ENCODE data around the gene ARL6. TPM values are rescaled to one million over a fixed set of nuclear protein-coding genes. Genes with fewer than 3 reads are reported as not detected.
A peak's percentile ranks its signal among the peaks of the same experiment; 100 is the strongest.

ARL6 gene
- total RNA-seq, 1 experiment from 2014 or later = 33.7 TPM

DNA sequence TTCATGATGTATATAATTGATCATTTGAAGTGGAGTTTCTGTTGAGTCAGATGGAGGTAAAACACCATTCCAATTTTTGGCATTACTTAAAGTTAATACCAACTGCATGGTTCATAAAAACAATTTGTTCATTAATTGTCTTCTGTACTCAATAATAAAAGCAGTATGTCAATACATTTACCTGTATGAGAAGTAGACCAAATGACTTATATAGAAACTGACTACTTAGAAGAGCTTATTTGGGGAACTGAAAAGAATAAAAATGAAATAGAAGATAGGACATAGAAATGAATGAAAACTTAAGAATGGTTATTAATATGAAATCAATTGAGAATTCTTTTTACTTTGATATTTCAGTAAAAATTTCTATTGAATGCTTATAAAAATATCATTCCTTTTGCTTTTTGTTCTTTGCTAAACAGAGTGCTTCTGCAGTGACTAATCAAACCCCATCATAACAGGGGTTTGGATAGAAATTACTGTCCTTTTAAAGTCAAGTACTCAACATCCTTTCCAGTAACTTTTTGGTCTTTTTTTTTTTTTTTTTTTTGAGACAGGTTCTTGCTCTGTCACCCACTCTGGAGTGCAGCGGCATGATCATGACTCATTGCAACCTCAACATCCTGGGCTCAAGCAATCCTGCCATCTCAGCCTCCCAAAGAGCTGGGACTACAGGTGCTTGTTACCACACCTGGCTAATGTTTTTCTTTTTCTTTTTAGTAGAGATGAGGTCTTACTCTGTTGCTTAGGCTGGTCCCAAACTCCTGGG, 50.8 kb downstream of the ARL6 start:
- H3K36me3 ChIP-seq (ENCODE audit: insufficient read depth, low read length) = no peaks in the 10 kb centered on the region
- no peaks in the 10 kb centered on the region for H3K9me2 ChIP-seq (replicated peaks; ENCODE audit: insufficient read depth, low read length)
- H3K4me2 ChIP-seq (ENCODE audit: low read depth, low read length, poor library complexity, severe bottlenecking) = no peak overlapping the region
- no peaks in the 10 kb centered on the region for H4K20me1 ChIP-seq (ENCODE audit: insufficient read depth, low read depth, low read length)
- no peak overlapping the region for H3K9ac ChIP-seq (ENCODE audit: low read length)
- no peaks in the 10 kb centered on the region for H3K9me3 ChIP-seq (ENCODE audit: low read length)
- no peak overlapping the region for H3K27ac ChIP-seq (ENCODE audit: low read length)
- no peaks in the 10 kb centered on the region for H3K27me3 ChIP-seq (ENCODE audit: low read length)
- H2AFZ ChIP-seq (ENCODE audit: low read length) = no peak overlapping the region
- H3K4me3 ChIP-seq (ENCODE audit: low read length) = no peak overlapping the region
- no peaks in the 10 kb centered on the region for H3K79me2 ChIP-seq (ENCODE audit: low read length)
- no peak for DNase-seq
- H3K4me1 ChIP-seq (ENCODE audit: low read length) = no peaks in the 10 kb centered on the region

GRCh38 chr3:97816811-97817210, 52.3 kb downstream of the ARL6 start:
- no peaks in the 10 kb centered on the region for H3K79me2 ChIP-seq (ENCODE audit: low read length)
- no peak overlapping the region for H3K27ac ChIP-seq (ENCODE audit: low read length)
- no peak overlapping the region for H3K4me2 ChIP-seq (ENCODE audit: low read depth, low read length, poor library complexity, severe bottlenecking)
- no peaks in the 10 kb centered on the region for H3K9me3 ChIP-seq (ENCODE audit: low read length)
- no peaks in the 10 kb centered on the region for H3K27me3 ChIP-seq (ENCODE audit: low read length)
- H3K9ac ChIP-seq (ENCODE audit: low read length) = no peak overlapping the region
- no peaks in the 10 kb centered on the region for H3K9me2 ChIP-seq (replicated peaks; ENCODE audit: insufficient read depth, low read length)
- no peaks in the 10 kb centered on the region for H3K36me3 ChIP-seq (ENCODE audit: insufficient read depth, low read length)
- peaks cover 9% of the 10 kb centered on the region for H3K4me1 ChIP-seq (ENCODE audit: low read length)
- no peaks in the 10 kb centered on the region for H4K20me1 ChIP-seq (ENCODE audit: insufficient read depth, low read depth, low read length)
- no peak for DNase-seq
- H3K4me3 ChIP-seq (ENCODE audit: low read length) = no peak overlapping the region
- H2AFZ ChIP-seq (ENCODE audit: low read length) = no peak overlapping the region

DNA sequence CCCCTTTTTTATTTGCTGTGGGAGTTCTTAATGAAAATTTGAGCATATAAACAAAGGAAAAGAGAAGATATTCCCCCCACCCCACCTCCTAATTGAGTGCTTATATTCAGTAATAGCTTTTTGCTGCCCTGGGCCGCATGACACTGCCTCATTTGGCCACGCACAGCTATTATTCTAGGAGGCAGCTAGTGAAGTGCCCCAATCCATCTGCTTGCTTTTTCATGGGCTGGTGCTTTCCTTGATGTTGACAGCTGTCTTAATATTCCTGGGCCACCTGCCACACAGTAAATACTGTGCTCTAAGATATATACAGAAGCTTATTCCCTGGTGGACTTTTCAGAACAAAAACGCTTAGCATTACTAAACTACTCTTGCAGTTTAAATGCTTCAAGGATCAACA, 53.4 kb downstream of the ARL6 start:
- peaks cover 18% of the 10 kb centered on the region for H3K4me1 ChIP-seq (ENCODE audit: low read length)
- no peak overlapping the region for H3K4me2 ChIP-seq (ENCODE audit: low read depth, low read length, poor library complexity, severe bottlenecking)
- no peak overlapping the region for H3K27ac ChIP-seq (ENCODE audit: low read length)
- DNase-seq = no peak
- no peak overlapping the region for H3K4me3 ChIP-seq (ENCODE audit: low read length)
- H3K27me3 ChIP-seq (ENCODE audit: low read length) = no peaks in the 10 kb centered on the region
- H3K79me2 ChIP-seq (ENCODE audit: low read length) = no peaks in the 10 kb centered on the region
- no peaks in the 10 kb centered on the region for H3K36me3 ChIP-seq (ENCODE audit: insufficient read depth, low read length)
- H3K9ac ChIP-seq (ENCODE audit: low read length) = no peak overlapping the region
- no peaks in the 10 kb centered on the region for H3K9me2 ChIP-seq (replicated peaks; ENCODE audit: insufficient read depth, low read length)
- no peaks in the 10 kb centered on the region for H3K9me3 ChIP-seq (ENCODE audit: low read length)
- H2AFZ ChIP-seq (ENCODE audit: low read length) = no peak overlapping the region
- no peaks in the 10 kb centered on the region for H4K20me1 ChIP-seq (ENCODE audit: insufficient read depth, low read depth, low read length)

DNA sequence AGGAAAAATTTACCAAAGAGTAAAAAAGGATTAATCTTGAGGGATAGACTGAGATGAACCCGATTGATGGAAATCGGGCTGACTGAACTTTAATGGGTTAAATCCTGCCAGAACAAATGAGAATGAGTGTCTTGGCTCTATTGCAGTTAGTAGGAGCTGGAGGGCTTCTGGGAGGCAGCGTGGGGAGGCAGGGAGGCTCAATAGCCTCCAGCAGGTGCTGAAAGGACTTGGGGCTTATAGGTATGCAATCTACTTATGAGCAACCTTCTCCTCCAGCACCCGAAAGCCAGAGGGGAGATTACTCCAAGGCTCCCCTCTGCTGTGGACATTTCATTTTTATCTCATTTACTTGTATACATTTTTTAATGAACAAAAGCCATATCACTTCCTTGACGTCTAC, 56.2 kb downstream of the ARL6 start:
- Histone ChIP-seq H4K20me1 (ENCODE audit: insufficient read depth, low read depth, low read length) (no peaks in the 10 kb centered on the region), H3K9ac (ENCODE audit: low read length) (peak overlapping the region; percentile 66; the same call in 1 of the 2 replicates), H3K4me1 (ENCODE audit: low read length) (peaks cover 18% of the 10 kb centered on the region), H3K27me3 (ENCODE audit: low read length) (no peaks in the 10 kb centered on the region; the same call in 1 of the 2 replicates), H3K27ac (ENCODE audit: low read length) (no peak overlapping the region), H3K9me3 (ENCODE audit: low read length) (no peaks in the 10 kb centered on the region), H3K36me3 (ENCODE audit: insufficient read depth, low read length) (no peaks in the 10 kb centered on the region), H3K9me2 (replicated peaks; ENCODE audit: insufficient read depth, low read length) (no peaks in the 10 kb centered on the region), H3K4me3 (ENCODE audit: low read length) (peak overlapping the region; percentile 73), H3K79me2 (ENCODE audit: low read length) (no peaks in the 10 kb centered on the region), H3K4me2 (ENCODE audit: low read depth, low read length, poor library complexity, severe bottlenecking) (peak overlapping the region; percentile 87), H2AFZ (ENCODE audit: low read length) (peak overlapping the region; percentile 96; the same call in 1 of the 2 replicates)
- no peak for DNase-seq

DNA sequence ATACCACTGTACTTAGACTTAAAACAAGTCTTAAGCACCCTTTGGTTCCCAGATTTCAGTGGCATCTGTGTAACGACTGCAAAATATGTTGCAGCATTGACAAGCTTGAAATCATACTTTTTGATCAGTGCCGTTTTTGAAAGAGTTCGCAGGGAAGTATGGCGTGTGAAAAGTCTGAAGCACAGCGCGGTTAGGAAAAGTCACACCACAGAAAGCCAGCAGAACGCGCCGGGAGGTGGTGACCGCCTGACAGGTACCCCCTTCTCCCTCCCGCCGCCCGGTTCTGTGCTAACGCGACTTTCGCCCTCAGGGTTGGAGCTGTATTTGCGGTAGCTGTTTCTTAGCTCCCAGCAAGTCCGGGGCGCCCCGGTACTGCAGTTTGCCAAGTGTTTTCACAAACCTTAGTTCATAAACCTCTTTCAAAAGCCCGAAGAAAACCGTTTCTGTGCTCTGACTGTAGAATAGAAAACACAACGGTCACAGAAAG, 56.8 kb downstream of the ARL6 start:
- H3K4me1 ChIP-seq (ENCODE audit: low read length) = peaks cover 18% of the 10 kb centered on the region
- H2AFZ ChIP-seq (ENCODE audit: low read length) = peak overlapping the region; percentile 96
- peak overlapping the region; percentile 66 for H3K9ac ChIP-seq (ENCODE audit: low read length)
- DNase-seq = peak; percentile 42
- H4K20me1 ChIP-seq (ENCODE audit: insufficient read depth, low read depth, low read length) = no peaks in the 10 kb centered on the region
- H3K27me3 ChIP-seq (ENCODE audit: low read length) = no peaks in the 10 kb centered on the region; the same call in 1 of the 2 replicates
- peak overlapping the region; percentile 73 for H3K4me3 ChIP-seq (ENCODE audit: low read length)
- no peaks in the 10 kb centered on the region for H3K9me3 ChIP-seq (ENCODE audit: low read length)
- peak overlapping the region; percentile 87 for H3K4me2 ChIP-seq (ENCODE audit: low read depth, low read length, poor library complexity, severe bottlenecking)
- no peaks in the 10 kb centered on the region for H3K9me2 ChIP-seq (replicated peaks; ENCODE audit: insufficient read depth, low read length)
- no peaks in the 10 kb centered on the region for H3K79me2 ChIP-seq (ENCODE audit: low read length)
- H3K36me3 ChIP-seq (ENCODE audit: insufficient read depth, low read length) = no peaks in the 10 kb centered on the region
- H3K27ac ChIP-seq (ENCODE audit: low read length) = no peak overlapping the region

DNA sequence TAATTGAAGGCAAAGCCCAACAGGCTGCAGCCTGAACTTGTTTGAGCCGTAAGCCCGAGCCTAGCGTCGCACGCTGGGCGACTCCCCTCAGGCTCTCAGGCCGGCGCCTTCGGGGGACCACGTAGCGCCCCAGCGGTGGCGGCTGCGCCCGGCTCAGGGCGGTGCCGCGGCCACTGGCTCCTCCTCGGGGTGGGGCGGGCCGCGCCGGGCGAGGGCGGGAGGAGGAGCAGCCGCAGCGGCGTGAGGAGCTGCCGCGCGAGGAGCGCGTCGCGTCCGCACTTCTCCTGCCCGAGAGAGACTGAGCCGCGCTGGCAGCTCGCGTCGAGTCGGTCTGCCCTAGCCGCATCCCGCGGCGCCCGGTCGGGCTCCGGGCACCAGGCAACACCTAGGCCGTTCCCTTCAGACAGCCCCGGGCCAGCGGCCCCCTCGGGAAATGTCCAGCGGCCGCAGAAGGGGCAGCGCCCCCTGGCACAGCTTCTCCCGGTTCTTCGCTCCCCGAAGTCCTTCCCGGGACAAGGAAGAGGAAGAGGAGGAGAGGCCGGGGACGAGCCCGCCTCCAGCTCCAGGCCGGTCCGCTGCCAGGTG, 57.3 kb downstream of the ARL6 start, which contains the start of gene CRYBG3:
Gene CRYBG3 (plus strand): TSS at position 238 of the 585 bp plus-strand sequence. CDS start 196 bp downstream, at position 434.
- Histone ChIP-seq H3K27me3 (ENCODE audit: low read length) (no peaks in the 10 kb centered on the region; the same call in 1 of the 2 replicates), H3K9ac (ENCODE audit: low read length) (peak within 1 kb of the TSS; percentile 72), H3K4me2 (ENCODE audit: low read depth, low read length, poor library complexity, severe bottlenecking) (peak within 1 kb of the TSS; percentile 87), H3K27ac (ENCODE audit: low read length) (no peak within 1 kb of the TSS), H3K9me3 (ENCODE audit: low read length) (no peaks in the 10 kb centered on the region), H3K9me2 (replicated peaks; ENCODE audit: insufficient read depth, low read length) (no peaks in the 10 kb centered on the region), H3K4me1 (ENCODE audit: low read length) (peaks cover 18% of the 10 kb centered on the region), H4K20me1 (ENCODE audit: insufficient read depth, low read depth, low read length) (no peaks in the 10 kb centered on the region), H3K4me3 (ENCODE audit: low read length) (peak within 1 kb of the TSS; percentile 73), H3K36me3 (ENCODE audit: insufficient read depth, low read length) (no peaks in the 10 kb centered on the region), H2AFZ (ENCODE audit: low read length) (peak within 1 kb of the TSS; percentile 96), H3K79me2 (ENCODE audit: low read length) (no peaks in the 10 kb centered on the region)
- peak; percentile 93 for DNase-seq

- H2AFZ ChIP-seq (ENCODE audit: low read length) = peak overlapping the region; percentile 96
- DNase-seq = peak; percentile 46
- H4K20me1 ChIP-seq (ENCODE audit: insufficient read depth, low read depth, low read length) = no peaks in the 10 kb centered on the region
- no peaks in the 10 kb centered on the region for H3K9me2 ChIP-seq (replicated peaks; ENCODE audit: insufficient read depth, low read length)
- H3K4me3 ChIP-seq (ENCODE audit: low read length) = peak overlapping the region; percentile 73
- H3K27ac ChIP-seq (ENCODE audit: low read length) = no peak overlapping the region
- H3K27me3 ChIP-seq (ENCODE audit: low read length) = no peaks in the 10 kb centered on the region; the same call in 1 of the 2 replicates
- peak overlapping the region; percentile 87 for H3K4me2 ChIP-seq (ENCODE audit: low read depth, low read length, poor library complexity, severe bottlenecking)
- no peaks in the 10 kb centered on the region for H3K36me3 ChIP-seq (ENCODE audit: insufficient read depth, low read length)
- H3K79me2 ChIP-seq (ENCODE audit: low read length) = no peaks in the 10 kb centered on the region
- H3K9me3 ChIP-seq (ENCODE audit: low read length) = no peaks in the 10 kb centered on the region
- peak overlapping the region; percentile 72 for H3K9ac ChIP-seq (ENCODE audit: low read length)
- peaks cover 18% of the 10 kb centered on the region for H3K4me1 ChIP-seq (ENCODE audit: low read length)
Measured at GRCh38 chr3:97822359-97822775, 57.8 kb downstream of the ARL6 start.

All from Karpas-422 (cell line).